Keratinocyte (primary cell): ENCODE measurements around the gene JAM2. TPM values are rescaled to one million over a fixed set of nuclear protein-coding genes. Genes with fewer than 3 reads are reported as not detected.

Source experiments
- DNase-seq: peaks from one replicate; pipeline ENCODE4 v3.0.0-alpha.2; 2011; ENCODE audit warnings: low read depth, missing footprints, low spot score
- FAIRE-seq: peaks from 2 replicates; lab custom pipeline; 2011; peaks lifted over from hg19 to GRCh38; lab: Jason Lieb, UNC
- H2AFZ ChIP-seq: 2 replicates; pipeline ENCODE4 v1.6.0; 2012; ENCODE audit warnings: low read length, control low read depth, inconsistent platforms; ENCODE audit not compliant: control insufficient read depth
- H3K27ac ChIP-seq: 2 replicates; pipeline ENCODE4 v1.5.1; 2011; ENCODE audit warnings: low read length; ENCODE audit not compliant: control insufficient read depth, insufficient read depth
- H3K27me3 ChIP-seq: 3 replicates; pipeline ENCODE4 v1.6.0; 2011; ENCODE audit warnings: low read length; ENCODE audit not compliant: control insufficient read depth, insufficient read depth; ENCODE audit errors: extremely low read depth
- H3K36me3 ChIP-seq, 2 experiments: 2 replicates in 1 of 2; 3 replicates in 1 of 2; pipeline ENCODE4 v1.5.1; 2011; ENCODE audit warnings: low read length in 2 of 2, mild to moderate bottlenecking in 1 of 2; ENCODE audit not compliant: control insufficient read depth in 2 of 2, insufficient read depth in 2 of 2; ENCODE audit errors: extremely low read depth in 1 of 2
- H3K4me1 ChIP-seq: 3 replicates; pipeline ENCODE4 v1.5.1; 2011; ENCODE audit warnings: low read length; ENCODE audit not compliant: control insufficient read depth, insufficient read depth; ENCODE audit errors: extremely low read depth
- H3K4me2 ChIP-seq: 3 replicates; pipeline ENCODE4 v1.6.0; 2011; ENCODE audit warnings: low read depth, low read length; ENCODE audit not compliant: control insufficient read depth, insufficient read depth; ENCODE audit errors: extremely low read depth
- H3K4me3 ChIP-seq, 3 experiments: fragments of 200-600 bp in 1 of 3; sonication (generic) in 1 of 3; 2 replicates in 2 of 3; 3 replicates in 1 of 3; pipeline ENCODE4 v1.5.1; 2011 to 2016; ENCODE audit warnings: low read length in 3 of 3, mild to moderate bottlenecking in 3 of 3, control low read depth in 2 of 3, inconsistent platforms in 1 of 3, low read depth in 1 of 3, mixed read lengths in 1 of 3, mixed run types in 1 of 3, moderate library complexity in 1 of 3; ENCODE audit not compliant: control insufficient read depth in 2 of 3, insufficient read depth in 2 of 3; ENCODE audit errors: extremely low read depth in 1 of 3
- H3K79me2 ChIP-seq: 2 replicates; pipeline ENCODE4 v1.6.0; 2012; ENCODE audit warnings: low read length; ENCODE audit not compliant: control insufficient read depth, insufficient read depth
- H3K9ac ChIP-seq: 3 replicates; pipeline ENCODE4 v1.6.0; 2011; ENCODE audit warnings: low read length; ENCODE audit not compliant: control insufficient read depth, insufficient read depth; ENCODE audit errors: extremely low read depth
- H3K9me1 ChIP-seq: 3 replicates; pipeline ENCODE4 v1.6.0; 2011; ENCODE audit warnings: low read length; ENCODE audit not compliant: control insufficient read depth, insufficient read depth; ENCODE audit errors: extremely low read depth
- H3K9me3 ChIP-seq: 2 replicates; pipeline ENCODE4 v1.5.1; 2012; ENCODE audit warnings: low read depth, low read length; ENCODE audit not compliant: control insufficient read depth
- H4K20me1 ChIP-seq: 3 replicates; pipeline ENCODE4 v1.6.0; 2011; ENCODE audit warnings: low read length; ENCODE audit not compliant: control insufficient read depth, insufficient read depth; ENCODE audit errors: extremely low read depth
- CTCF ChIP-seq, 3 experiments: IDR thresholded peaks in 1 of 3; conservative IDR thresholded peaks in 1 of 3; optimal IDR thresholded peaks in 1 of 3; 2 replicates in 2 of 3; 3 replicates in 1 of 3; pipeline versions ENCODE3 to v1.5.1; 2011; ENCODE audit warnings: low read length in 3 of 3, mild to moderate bottlenecking in 3 of 3, moderate library complexity in 2 of 3, control low read depth in 1 of 3, inconsistent platforms in 1 of 3; ENCODE audit not compliant: insufficient read depth in 2 of 3; ENCODE audit errors: extremely low read depth in 1 of 3
- EZH2 ChIP-seq: IDR thresholded peaks from one replicate; pipeline ENCODE4 v1.6.1; 2012; ENCODE audit warnings: inconsistent platforms, mild to moderate bottlenecking, low read length, moderate library complexity
- dilution Hi-C: fragments of 300-500 bp; cut with MboI; formaldehyde crosslinking; loops from one replicate; pipeline ENCODE4 v1.7.0; 2020; ENCODE audit warnings: low sequenced_read_pairs; ENCODE audit not compliant: extremely low pct_ligation_motif_present
- polyA plus RNA-seq, 5 experiments: library from polyadenylated mRNA; depleted of rRNA in 3 of 5; stranded (reverse) in 3 of 5; stranded (forward) in 1 of 5; unstranded in 1 of 5; fragments of >200 nt; gene quantifications; 1 replicate in 1 of 5; 2 replicates in 3 of 5; 3 replicates in 1 of 5; pipeline versions ENCODE4 v1.2.1 to v1.2.3, GENCODE V29; 2011 to 2012; ENCODE audit warnings: missing spikeins in 2 of 5, low read depth in 1 of 5, low replicate concordance in 1 of 5

The JAM2 gene
- polyA plus RNA-seq, 1 donor (not counting 4 experiments of a cell fraction or from before 2014, with no cell fraction given) = not detected

GRCh38 chr21:25636727-25637126 lies 2.3 kb upstream of the JAM2 start:
- H3K27me3 ChIP-seq = peaks cover 41% of the 10 kb centered on the region
- H3K27ac ChIP-seq = no peak overlapping the region
- dilution Hi-C loops = no loop called here
- no peaks in the 10 kb centered on the region for H3K9me3 ChIP-seq
- no peaks in the 10 kb centered on the region for H3K9me1 ChIP-seq
- no peaks in the 10 kb centered on the region for H3K79me2 ChIP-seq
- no peaks in the 10 kb centered on the region for H4K20me1 ChIP-seq
- no peak overlapping the region for H2AFZ ChIP-seq
- H3K9ac ChIP-seq = no peak overlapping the region
- DNase-seq = no peak
- H3K4me1 ChIP-seq = peaks cover 4% of the 10 kb centered on the region
- H3K4me2 ChIP-seq = no peak overlapping the region
- no peak for FAIRE-seq
- no peaks in the 10 kb centered on the region for H3K36me3 ChIP-seq
- H3K4me3 ChIP-seq = no peak overlapping the region
- TF ChIP-seq EZH2 = no peak
- TF ChIP-seq CTCF (optimal IDR thresholded peaks at IDR 0.05 in 1 of 3, IDR thresholded peaks at IDR 0.05 in 1 of 3, conservative IDR thresholded peaks at IDR 0.05 in 1 of 3; ENCODE audit: extremely low read depth in 1 of 3, insufficient read depth in 2 of 3, low read length in 3 of 3) = no peak

- H3K79me2 ChIP-seq = no peaks in the 10 kb centered on the region
- H3K4me1 ChIP-seq = peaks cover 4% of the 10 kb centered on the region
- dilution Hi-C loops = no loop called here
- H3K4me2 ChIP-seq = no peak overlapping the region
- H2AFZ ChIP-seq = no peak overlapping the region
- FAIRE-seq = no peak
- no peak overlapping the region for H3K4me3 ChIP-seq
- no peaks in the 10 kb centered on the region for H3K9me1 ChIP-seq
- no peak for DNase-seq
- H3K36me3 ChIP-seq = no peaks in the 10 kb centered on the region
- TF ChIP-seq EZH2 = no peak
- H3K27ac ChIP-seq = no peak overlapping the region
- H3K9ac ChIP-seq = no peak overlapping the region
- H4K20me1 ChIP-seq = no peaks in the 10 kb centered on the region
- peaks cover 42% of the 10 kb centered on the region for H3K27me3 ChIP-seq
- no peaks in the 10 kb centered on the region for H3K9me3 ChIP-seq
These were observed 1.0 kb upstream of the JAM2 start for GRCh38 chr21:25637851-25638659.
